Coronary artery (tissue), 2 donors: Measurements from ENCODE around the gene CAMTA1.

Experiments
- DNase-seq: peaks from one replicate; pipeline ENCODE4 v3.0.0-alpha.2; 2017; ENCODE audit warnings: low spot score
- H3K27ac ChIP-seq, 2 donors: fragments of 200-600 bp; sonication (generic); one replicate each; pipeline ENCODE4 v1.5.1; 2016 to 2019
- H3K4me3 ChIP-seq: fragments of 200-600 bp; sonication (generic); 2 replicates; pipeline ENCODE4 v1.5.1; 2016; ENCODE audit warnings: mild to moderate bottlenecking, moderate library complexity
- CTCF ChIP-seq: fragments of 200-600 bp; sonication (generic); IDR thresholded peaks from one replicate; pipeline ENCODE4 v1.5.1; 2019; ENCODE audit warnings: antibody characterized with exemption

Gene CAMTA1

GRCh38 chr1:7476402-7476801 lies 691.1 kb downstream of the CAMTA1 start:
- Histone ChIP-seq H3K4me3 (no peak overlapping the region), H3K27ac (no peak overlapping the region)
- no peak for DNase-seq
- TF ChIP-seq CTCF: no peak

- H3K27ac ChIP-seq: no peak overlapping the region
- no peak for TF ChIP-seq CTCF
- H3K4me3 ChIP-seq: no peak overlapping the region
- DNase-seq: no peak
These were observed 691.8 kb downstream of the CAMTA1 start for GRCh38 chr1:7476861-7477547.

GRCh38 chr1:7477593-7477992 lies 692.3 kb downstream of the CAMTA1 start:
- Histone ChIP-seq H3K4me3 (no peak overlapping the region), H3K27ac (no peak overlapping the region)
- DNase-seq: no peak
- TF ChIP-seq CTCF: no peak

- DNase-seq: no peak
- H3K4me3 ChIP-seq: no peak overlapping the region
- no peak for TF ChIP-seq CTCF
- peak overlapping the region in 1 of 2 donors; percentile 19 for H3K27ac ChIP-seq
These were observed 693.0 kb downstream of the CAMTA1 start for GRCh38 chr1:7478142-7478790.

GRCh38 chr1:7478809-7479499 lies 693.7 kb downstream of the CAMTA1 start:
- TF ChIP-seq CTCF: no peak
- Histone ChIP-seq H3K27ac (no peak overlapping the region), H3K4me3 (no peak overlapping the region)
- no peak for DNase-seq

- no peak overlapping the region for H3K27ac ChIP-seq
- H3K4me3 ChIP-seq: no peak overlapping the region
- no peak for DNase-seq
- TF ChIP-seq CTCF: no peak
These were observed 694.3 kb downstream of the CAMTA1 start for GRCh38 chr1:7479571-7479970.
